Measurements from ENCODE around the gene SPEM3. TPM values are rescaled to one million over a fixed set of nuclear protein-coding genes. Genes with fewer than 3 reads are reported as not detected.

SPEM3 gene
- total and polyA plus RNA-seq, 2 of the 13 experiments (the other 11 are each of a cell fraction or from before 2014, with no cell fraction given): not detected

- TF ChIP-seq RERE (CRISPR knock-in tag; IDR thresholded peaks at IDR 0.05; ENCODE audit: low read depth) (no peak), NR0B2 (CRISPR knock-in tag; IDR thresholded peaks at IDR 0.05) (0 out of 2 replicates have a peak, but pooled peaks have one; percentile 43), ZNF180 (CRISPR knock-in tag; IDR thresholded peaks at IDR 0.05; ENCODE audit: borderline replicate concordance, low read depth) (no peak), MAX (IDR thresholded peaks at IDR 0.05) (peak; percentile 74), NCOA5 (CRISPR knock-in tag; IDR thresholded peaks at IDR 0.05) (no peak), TP53 (CRISPR knock-in tag; conservative IDR thresholded peaks at IDR 0.05) (no peak), HMG20B (CRISPR knock-in tag; conservative IDR thresholded peaks at IDR 0.05) (no peak), MYC (CRISPR knock-in tag; IDR thresholded peaks at IDR 0.05; ENCODE audit: borderline replicate concordance) (peak; percentile 80), HNRNPL (IDR thresholded peaks at IDR 0.05; ENCODE audit: low read depth, low read length) (0 out of 2 replicates have a peak, but pooled peaks have one; percentile 52), NFKB2 (CRISPR knock-in tag; IDR thresholded peaks at IDR 0.05; ENCODE audit: borderline replicate concordance) (no peak), HMG20A (CRISPR knock-in tag; IDR thresholded peaks at IDR 0.05; ENCODE audit: borderline replicate concordance) (no peak), RAD21 (CRISPR knock-in tag; IDR thresholded peaks at IDR 0.05) (peak; percentile 96), SKI (IDR thresholded peaks at IDR 0.05; ENCODE audit: partially characterized antibody) (no peak), ZNF468 (CRISPR knock-in tag; IDR thresholded peaks at IDR 0.05) (no peak), ZNF207 (IDR thresholded peaks at IDR 0.05; ENCODE audit: borderline replicate concordance) (no peak), SNAPC2 (CRISPR knock-in tag; IDR thresholded peaks at IDR 0.05) (no peak), ARID4A (CRISPR knock-in tag; IDR thresholded peaks at IDR 0.05; ENCODE audit: borderline replicate concordance) (peak; percentile 37; the same call in 1 of the 2 replicates), TRIM24 (CRISPR knock-in tag; IDR thresholded peaks at IDR 0.05) (no peak), ELF3 (CRISPR knock-in tag; IDR thresholded peaks at IDR 0.05) (no peak), ZBTB20 (CRISPR knock-in tag; IDR thresholded peaks at IDR 0.05; ENCODE audit: borderline replicate concordance, low read depth) (no peak)
These were observed 8.1 kb downstream of the SPEM3 start (continued) for GRCh38 chr17:7436556-7437368.

Data from HepG2 (cell line).